A549 (cell line): ENCODE results near the gene TFCP2. TPM values are rescaled to one million over a fixed set of nuclear protein-coding genes. Genes with fewer than 3 reads are reported as not detected.

Experiments
- ATAC-seq, 2 experiments: fragments of 200-7000 bp in 1 of 2; fragments of >200 bp in 1 of 2; cut with Nextera tagmentation in 1 of 2; cut with Tn5 transposase in 1 of 2; 3 replicates each; pipeline versions ENCODE4 v1.8.0 to v1.9.1; 2018 to 2020; ENCODE audit warnings: mild to moderate bottlenecking in 1 of 2, moderate library complexity in 1 of 2
- CTCF ChIA-PET: fragments of 300-600 bp; sonication (Branson Sonifier 250); formaldehyde crosslinking; extraction: SDS; loops from one replicate; lab custom pipeline; 2021; ENCODE audit warnings: antibody characterized with exemption, inconsistent platforms; lab: Yijun Ruan, JAX
- POLR2A ChIA-PET: fragments of 350-600 bp; formaldehyde crosslinking; extraction: SDS; loops from one replicate; lab custom pipeline; 2021; ENCODE audit warnings: antibody characterized with exemption, inconsistent platforms; lab: Yijun Ruan, JAX
- DNase-seq, 2 experiments: peaks; one replicate each; pipeline versions ENCODE4 v3.0.0 to v3.0.0-alpha.2; 2011 to 2016; ENCODE audit warnings: low read depth in 1 of 2, low spot score in 1 of 2
- FAIRE-seq: peaks from 2 replicates; lab custom pipeline; 2011; peaks lifted over from hg19 to GRCh38; lab: Jason Lieb, UNC
- H3K27ac ChIP-seq, 2 experiments: fragments of >200 bp; sonication (Bioruptor Twin); formaldehyde crosslinking; 3 replicates each; pipeline ENCODE4 v1.5.1; 2016 to 2017
- H3K4me1 ChIP-seq: fragments of >200 bp; sonication (Bioruptor Twin); formaldehyde crosslinking; 3 replicates; pipeline ENCODE4 v1.6.1; 2016
- H3K4me2 ChIP-seq: fragments of >200 bp; sonication (Bioruptor Twin); formaldehyde crosslinking; 3 replicates; pipeline ENCODE4 v1.6.1; 2016
- H3K4me3 ChIP-seq: fragments of >200 bp; sonication (Bioruptor Twin); formaldehyde crosslinking; 3 replicates; pipeline ENCODE4 v1.5.1; 2016
- H3K9me3 ChIP-seq: fragments of >200 bp; sonication (Bioruptor Twin); formaldehyde crosslinking; 3 replicates; pipeline ENCODE4 v1.6.1; 2016
- CEBPB ChIP-seq, 2 experiments: fragments of >200 bp in 1 of 2; sonication (Bioruptor Twin) in 1 of 2; formaldehyde crosslinking in 1 of 2; IDR thresholded peaks; 2 replicates each; pipeline ENCODE4 v1.6.1; 2012 to 2016
- CHD4 ChIP-seq: fragments of 200-600 bp; sonication (generic); IDR thresholded peaks from 2 replicates; pipeline ENCODE4 v1.6.1; 2016; ENCODE audit warnings: antibody characterized with exemption, mild to moderate bottlenecking, borderline replicate concordance
- EHF ChIP-seq: fragments of 250-450 bp; sonication (Bioruptor Pico); IDR thresholded peaks from 2 replicates; pipeline ENCODE4 v1.5.0; 2020; ENCODE audit warnings: mild to moderate bottlenecking
- EHMT2 ChIP-seq: fragments of 200-600 bp; sonication (generic); IDR thresholded peaks from 2 replicates; pipeline ENCODE4 v1.6.1; 2016; ENCODE audit warnings: antibody characterized with exemption, low read depth, mild to moderate bottlenecking, moderate library complexity
- ESRRA ChIP-seq: fragments of 150-350 bp; IDR thresholded peaks from 2 replicates; pipeline ENCODE4 v1.6.1; 2014; ENCODE audit warnings: mild to moderate bottlenecking, low read length, borderline replicate concordance
- FOSB ChIP-seq: fragments of 250-450 bp; sonication (Bioruptor Pico); IDR thresholded peaks from 2 replicates; pipeline ENCODE4 v1.5.0; 2020; ENCODE audit warnings: mild to moderate bottlenecking, moderate library complexity
- FOSL2 ChIP-seq, 2 experiments: fragments of 450-650 bp in 1 of 2; fragments of >200 bp in 1 of 2; sonication (Bioruptor Twin) in 1 of 2; formaldehyde crosslinking; IDR thresholded peaks; 2 replicates each; pipeline versions ENCODE4 v1.5.0 to v1.6.1; 2016 to 2020; ENCODE audit warnings: mild to moderate bottlenecking in 1 of 2, moderate library complexity in 1 of 2
- GATA3 ChIP-seq: IDR thresholded peaks from 2 replicates; pipeline ENCODE4 v1.6.1; 2012; ENCODE audit warnings: borderline replicate concordance
- HEYL ChIP-seq: fragments of 250-450 bp; sonication (Bioruptor Pico); IDR thresholded peaks from 2 replicates; pipeline ENCODE4 v1.8.0; 2021; ENCODE audit warnings: mild to moderate bottlenecking, moderate library complexity
- JUN ChIP-seq, 2 experiments: fragments of >200 bp; sonication (Bioruptor Twin); formaldehyde crosslinking; IDR thresholded peaks; 2 replicates in 1 of 2; 3 replicates in 1 of 2; pipeline ENCODE4 v1.6.1; 2016 to 2017
- JUNB ChIP-seq: fragments of >200 bp; sonication (Bioruptor Twin); formaldehyde crosslinking; IDR thresholded peaks from 2 replicates; pipeline ENCODE4 v1.6.1; 2016
- KDM1A ChIP-seq: fragments of 200-600 bp; sonication (generic); IDR thresholded peaks from 2 replicates; pipeline ENCODE4 v1.6.1; 2016; ENCODE audit warnings: low read depth, mild to moderate bottlenecking
- KDM5A ChIP-seq: fragments of 200-600 bp; sonication (generic); IDR thresholded peaks from 2 replicates; pipeline ENCODE4 v1.6.1; 2016; ENCODE audit warnings: antibody characterized with exemption, mild to moderate bottlenecking
- MAFK ChIP-seq: fragments of 450-650 bp; IDR thresholded peaks from 2 replicates; pipeline ENCODE4 v1.6.1; 2014; ENCODE audit not compliant: partially characterized antibody
- MAZ ChIP-seq: fragments of 150-350 bp; IDR thresholded peaks from 2 replicates; pipeline ENCODE4 v1.6.1; 2014; ENCODE audit warnings: antibody characterized with exemption, low read depth, low read length, borderline replicate concordance
- NPAS2 ChIP-seq: fragments of 250-450 bp; sonication (Bioruptor Pico); IDR thresholded peaks from 2 replicates; pipeline ENCODE4 v1.8.0; 2022; ENCODE audit warnings: mild to moderate bottlenecking, moderate library complexity, borderline replicate concordance
- NR3C1 ChIP-seq: fragments of >200 bp; sonication (Bioruptor Twin); formaldehyde crosslinking; IDR thresholded peaks from 3 replicates; pipeline ENCODE4 v1.6.1; 2017
- POLR2AphosphoS2 ChIP-seq: conservative IDR thresholded peaks from 2 replicates; pipeline ENCODE4 v1.6.1; 2012; ENCODE audit warnings: low read length, improper control_type of control experiment, inconsistent platforms
- RAD21 ChIP-seq, 2 experiments: fragments of >200 bp in 1 of 2; sonication (Bioruptor Twin) in 1 of 2; formaldehyde crosslinking in 1 of 2; IDR thresholded peaks in 1 of 2; conservative IDR thresholded peaks in 1 of 2; 2 replicates in 1 of 2; 3 replicates in 1 of 2; pipeline ENCODE4 v1.6.1; 2012 to 2018; ENCODE audit warnings: inconsistent platforms in 1 of 2
- RARB ChIP-seq: fragments of 250-450 bp; sonication (Bioruptor Pico); IDR thresholded peaks from 2 replicates; pipeline ENCODE4 v1.8.0; 2021; ENCODE audit warnings: mild to moderate bottlenecking, moderate library complexity
- RNF2 ChIP-seq: fragments of 200-600 bp; sonication (generic); IDR thresholded peaks from 2 replicates; pipeline ENCODE4 v1.6.1; 2016; ENCODE audit warnings: low read depth, mild to moderate bottlenecking, antibody characterized with exemption, moderate library complexity, borderline replicate concordance
- TP53 ChIP-seq: fragments of 250-450 bp; sonication (Bioruptor Pico); IDR thresholded peaks from 2 replicates; pipeline ENCODE4 v1.5.0; 2021; ENCODE audit warnings: mild to moderate bottlenecking, moderate library complexity
- ZC3H11A ChIP-seq: fragments of 450-650 bp; IDR thresholded peaks from 2 replicates; pipeline ENCODE4 v1.6.1; 2014; ENCODE audit warnings: antibody characterized with exemption, mild to moderate bottlenecking
- ZFP36 ChIP-seq: fragments of 450-650 bp; IDR thresholded peaks from 2 replicates; pipeline ENCODE4 v1.6.1; 2014; ENCODE audit warnings: borderline replicate concordance; ENCODE audit not compliant: partially characterized antibody
- ZSCAN20 ChIP-seq: fragments of 250-450 bp; sonication (Bioruptor Pico); IDR thresholded peaks from 2 replicates; pipeline ENCODE4 v1.8.0; 2022; ENCODE audit warnings: mild to moderate bottlenecking, moderate library complexity
- WGBS: methylation state at CpG from one replicate; pipeline ENCODE4 v1.1.6; 2017; ENCODE audit errors: missing lambda C conversion rate; 5-methylcytosine and 5-hydroxymethylcytosine counted together
- polyA plus RNA-seq, 4 experiments: library from polyadenylated mRNA; depleted of rRNA in 3 of 4; stranded (reverse); fragments of >200 nt; fragmentation: RNase III in 1 of 4; extraction: RNeasy Plus Mini Kit Qiagen cat#74134 plus additional on column Dnase treatment in 1 of 4; gene quantifications; 2 replicates in 3 of 4; 3 replicates in 1 of 4; pipeline ENCODE4 v1.2.3, GENCODE V29; 2011 to 2017
- TF ChIP-seq, protein P1 (sequence below): fragments of 250-450 bp; sonication (Bioruptor Pico); IDR thresholded peaks from 2 replicates; pipeline ENCODE4 v1.5.0; 2020; ENCODE audit warnings: low read depth, mild to moderate bottlenecking, moderate library complexity
- TF ChIP-seq, protein P2 (sequence below): fragments of >200 bp; sonication (Bioruptor Twin); formaldehyde crosslinking; IDR thresholded peaks from 3 replicates; pipeline ENCODE4 v1.5.1; 2016

Gene TFCP2
- polyA plus RNA-seq, 2 of the 4 experiments (the other 2 are of a cell fraction), result 18.7 to 39.8 TPM

DNA sequence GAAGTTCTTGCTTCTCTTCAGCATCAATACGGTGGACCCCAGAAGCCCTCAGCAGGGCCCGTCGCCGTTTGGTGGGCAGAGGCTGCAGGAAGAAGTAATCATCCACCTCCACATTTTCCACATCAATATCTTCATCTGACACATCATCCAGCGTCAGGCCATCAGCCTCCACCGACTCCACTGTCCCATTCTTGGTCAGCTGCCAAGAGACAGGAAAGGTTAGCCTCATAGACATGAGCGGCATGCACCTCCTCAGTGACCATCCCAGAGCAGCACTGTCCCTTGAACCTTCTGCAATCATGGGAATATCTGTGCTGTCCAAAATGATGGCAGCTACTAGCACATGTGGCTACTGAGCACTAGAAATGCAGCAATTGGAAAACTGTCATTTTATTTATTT, 105.2 kb downstream of the TFCP2 start:
- DNase-seq (no peak), ATAC-seq (no peak), FAIRE-seq (no peak)
- Histone ChIP-seq H3K27ac (no peak overlapping the region), H3K9me3 (no peaks in the 10 kb centered on the region), H3K4me3 (no peak overlapping the region), H3K4me1 (peaks cover 2% of the 10 kb centered on the region; the same call in 2 of the 3 replicates), H3K4me2 (no peak overlapping the region)
- TF ChIP-seq, protein P1, sequence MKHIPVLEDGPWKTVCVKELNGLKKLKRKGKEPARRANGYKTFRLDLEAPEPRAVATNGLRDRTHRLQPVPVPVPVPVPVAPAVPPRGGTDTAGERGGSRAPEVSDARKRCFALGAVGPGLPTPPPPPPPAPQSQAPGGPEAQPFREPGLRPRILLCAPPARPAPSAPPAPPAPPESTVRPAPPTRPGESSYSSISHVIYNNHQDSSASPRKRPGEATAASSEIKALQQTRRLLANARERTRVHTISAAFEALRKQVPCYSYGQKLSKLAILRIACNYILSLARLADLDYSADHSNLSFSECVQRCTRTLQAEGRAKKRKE, result no peak
- TF ChIP-seq ZFP36 (no peak), NR3C1 (no peak), MAZ (no peak), MAFK (no peak), JUN (IDR thresholded peaks at IDR 0.05) (no peak), KDM5A (no peak), JUNB (no peak), RARB (CRISPR knock-in tag) (no peak), FOSL2 (IDR thresholded peaks at IDR 0.05) (no peak), FOSL2 (CRISPR knock-in tag; IDR thresholded peaks at IDR 0.05) (no peak), ZC3H11A (no peak), EHF (CRISPR knock-in tag) (no peak), HEYL (CRISPR knock-in tag) (no peak), GATA3 (no peak), TP53 (no peak), ZSCAN20 (CRISPR knock-in tag) (no peak), NPAS2 (no peak), RNF2 (no peak)
- TF ChIP-seq, protein P2, sequence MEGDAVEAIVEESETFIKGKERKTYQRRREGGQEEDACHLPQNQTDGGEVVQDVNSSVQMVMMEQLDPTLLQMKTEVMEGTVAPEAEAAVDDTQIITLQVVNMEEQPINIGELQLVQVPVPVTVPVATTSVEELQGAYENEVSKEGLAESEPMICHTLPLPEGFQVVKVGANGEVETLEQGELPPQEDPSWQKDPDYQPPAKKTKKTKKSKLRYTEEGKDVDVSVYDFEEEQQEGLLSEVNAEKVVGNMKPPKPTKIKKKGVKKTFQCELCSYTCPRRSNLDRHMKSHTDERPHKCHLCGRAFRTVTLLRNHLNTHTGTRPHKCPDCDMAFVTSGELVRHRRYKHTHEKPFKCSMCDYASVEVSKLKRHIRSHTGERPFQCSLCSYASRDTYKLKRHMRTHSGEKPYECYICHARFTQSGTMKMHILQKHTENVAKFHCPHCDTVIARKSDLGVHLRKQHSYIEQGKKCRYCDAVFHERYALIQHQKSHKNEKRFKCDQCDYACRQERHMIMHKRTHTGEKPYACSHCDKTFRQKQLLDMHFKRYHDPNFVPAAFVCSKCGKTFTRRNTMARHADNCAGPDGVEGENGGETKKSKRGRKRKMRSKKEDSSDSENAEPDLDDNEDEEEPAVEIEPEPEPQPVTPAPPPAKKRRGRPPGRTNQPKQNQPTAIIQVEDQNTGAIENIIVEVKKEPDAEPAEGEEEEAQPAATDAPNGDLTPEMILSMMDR, result no peak
- WGBS, result 89% methylated on average over 7 of the region's 7 CpGs
- ChIA-PET POLR2A (no interaction called here), CTCF (interaction anchor here (1.3 kb wide), 1 partner anchor 149 kb away, joined by 3 read pairs; no protein-coding TSS in a partner anchor)

DNA sequence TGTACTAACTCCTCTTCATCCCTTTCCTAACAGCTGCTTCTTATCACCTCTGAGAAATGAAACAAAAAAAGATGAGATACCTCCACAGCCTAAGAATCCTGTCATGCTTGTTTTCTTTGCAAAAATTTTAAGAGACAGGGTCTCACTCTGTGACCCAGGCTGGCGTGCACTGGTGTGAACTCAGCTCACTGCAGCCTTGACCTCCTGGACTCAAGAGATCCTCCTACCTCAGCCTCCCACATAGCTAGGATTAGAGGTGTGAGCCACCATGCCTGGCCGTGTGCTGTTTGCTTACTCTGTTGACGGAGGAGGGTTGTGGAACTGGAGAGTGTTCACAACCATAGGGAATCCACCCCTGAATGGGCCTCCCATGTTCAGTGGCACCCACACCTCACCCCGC, 105.7 kb downstream of the TFCP2 start:
- WGBS, result 88% methylated on average over 4 of the region's 4 CpGs
- Histone ChIP-seq H3K4me3 (no peak overlapping the region), H3K27ac (no peak overlapping the region), H3K4me2 (no peak overlapping the region), H3K9me3 (no peaks in the 10 kb centered on the region), H3K4me1 (peaks cover 3% of the 10 kb centered on the region; the same call in 2 of the 3 replicates)
- TF ChIP-seq CEBPB (IDR thresholded peaks at IDR 0.05), result no peak
- TF ChIP-seq POLR2AphosphoS2, result no peak
- no peak for TF ChIP-seq EHF (CRISPR knock-in tag)
- no peak for TF ChIP-seq RAD21 (conservative IDR thresholded peaks at IDR 0.05 in 1 of 2, IDR thresholded peaks at IDR 0.05 in 1 of 2)
- no peak for TF ChIP-seq ZFP36
- no peak for TF ChIP-seq FOSB (CRISPR knock-in tag)
- TF ChIP-seq CHD4, result no peak
- no peak for TF ChIP-seq KDM1A
- TF ChIP-seq ESRRA, result no peak
- no peak for TF ChIP-seq EHMT2
- FAIRE-seq, result no peak
- ChIA-PET CTCF (no interaction called here), POLR2A (interaction anchor here (1.4 kb wide), 1 partner anchor 16 kb away, joined by 6 read pairs; the partner anchor contains the start of gene CSRNP2)
- ATAC-seq, result no peak
- no peak for DNase-seq
